Activated CD4-positive, alpha-beta T cell treated with anti-CD3 and anti-CD28 coated beads for 24 hours (primary cell): ENCODE measurements around the gene ZNF674.
"Not testable (repeated sequence)": the region's sequence is repeated elsewhere in the genome, so short reads cannot be mapped to it uniquely, and the experiment has no call there.

ENCODE experiments used
- DNase-seq, 2 donors: peaks; one replicate each; pipeline ENCODE4 v3.0.0-alpha.2; 2020; ENCODE audit warnings: low read depth in 2 of 2

The ZNF674 gene

GRCh38 chrX:46569621-46570020, 24.4 kb upstream of the ZNF674 start:
- no peak for DNase-seq

GRCh38 chrX:46567388-46567787, 22.2 kb upstream of the ZNF674 start:
- DNase-seq, result no peak

GRCh38 chrX:46561824-46562657, 16.8 kb upstream of the ZNF674 start:
- no peak for DNase-seq

GRCh38 chrX:46559062-46559461, 13.8 kb upstream of the ZNF674 start:
- no peak for DNase-seq

- DNase-seq, result no peak
These were observed 9.7 kb upstream of the ZNF674 start for GRCh38 chrX:46554942-46555341.

GRCh38 chrX:46553935-46554334, 8.7 kb upstream of the ZNF674 start:
- DNase-seq, result no peak

- DNase-seq, result no peak
These were observed 6.4 kb upstream of the ZNF674 start for GRCh38 chrX:46551494-46552128.

GRCh38 chrX:46549914-46550313, 4.7 kb upstream of the ZNF674 start:
- no peak for DNase-seq

GRCh38 chrX:46547857-46548256, 2.6 kb upstream of the ZNF674 start:
- DNase-seq, result no peak

GRCh38 chrX:46544527-46544926, 694 bp downstream of the ZNF674 start:
- not testable (repeated sequence) for DNase-seq

GRCh38 chrX:46543441-46543840, 1.8 kb downstream of the ZNF674 start:
- no peak for DNase-seq

- no peak for DNase-seq
These were observed 13.8 kb downstream of the ZNF674 start for GRCh38 chrX:46531442-46531841.

GRCh38 chrX:46530404-46530908, 14.8 kb downstream of the ZNF674 start:
- DNase-seq, result not testable (repeated sequence)

- not testable (repeated sequence) for DNase-seq
These were observed 15.3 kb downstream of the ZNF674 start for GRCh38 chrX:46529740-46530403.

- not testable (repeated sequence) for DNase-seq
These were observed 16.6 kb downstream of the ZNF674 start for GRCh38 chrX:46528640-46529039.

- no peak for DNase-seq
These were observed 39.1 kb downstream of the ZNF674 start for GRCh38 chrX:46506076-46506475.

GRCh38 chrX:46502848-46503247, 42.4 kb downstream of the ZNF674 start:
- no peak for DNase-seq

GRCh38 chrX:46500054-46500453, 45.2 kb downstream of the ZNF674 start:
- no peak for DNase-seq

GRCh38 chrX:46488712-46489111, 56.5 kb downstream of the ZNF674 start:
- DNase-seq, result no peak

GRCh38 chrX:46485897-46486296, 59.3 kb downstream of the ZNF674 start:
- no peak for DNase-seq

- not testable (repeated sequence) for DNase-seq
These were observed 66.6 kb downstream of the ZNF674 start for GRCh38 chrX:46478634-46479033.

- no peak for DNase-seq
These were observed 67.8 kb downstream of the ZNF674 start for GRCh38 chrX:46477435-46477834.

- DNase-seq, result no peak
These were observed 80.0 kb downstream of the ZNF674 start for GRCh38 chrX:46465203-46465602.
